GM12875 (cell line): ENCODE data around the gene TSPAN33.

ENCODE experiments used
- H3K4me3 ChIP-seq: one replicate; pipeline ENCODE4 v1.5.1; 2011; ENCODE audit warnings: low read depth, low read length, control low read depth
- TF ChIP-seq, protein P1 (sequence below): IDR thresholded peaks from 2 replicates; pipeline ENCODE4 v1.5.1; 2011; ENCODE audit warnings: low read depth, mild to moderate bottlenecking, control low read depth, inconsistent platforms, low read length, moderate library complexity, borderline replicate concordance; ENCODE audit not compliant: insufficient read depth

TSPAN33 gene

GRCh38 chr7:129202058-129202777 lies 57.7 kb downstream of the TSPAN33 start:
- H3K4me3 ChIP-seq: no peak overlapping the region
- TF ChIP-seq, protein P1, sequence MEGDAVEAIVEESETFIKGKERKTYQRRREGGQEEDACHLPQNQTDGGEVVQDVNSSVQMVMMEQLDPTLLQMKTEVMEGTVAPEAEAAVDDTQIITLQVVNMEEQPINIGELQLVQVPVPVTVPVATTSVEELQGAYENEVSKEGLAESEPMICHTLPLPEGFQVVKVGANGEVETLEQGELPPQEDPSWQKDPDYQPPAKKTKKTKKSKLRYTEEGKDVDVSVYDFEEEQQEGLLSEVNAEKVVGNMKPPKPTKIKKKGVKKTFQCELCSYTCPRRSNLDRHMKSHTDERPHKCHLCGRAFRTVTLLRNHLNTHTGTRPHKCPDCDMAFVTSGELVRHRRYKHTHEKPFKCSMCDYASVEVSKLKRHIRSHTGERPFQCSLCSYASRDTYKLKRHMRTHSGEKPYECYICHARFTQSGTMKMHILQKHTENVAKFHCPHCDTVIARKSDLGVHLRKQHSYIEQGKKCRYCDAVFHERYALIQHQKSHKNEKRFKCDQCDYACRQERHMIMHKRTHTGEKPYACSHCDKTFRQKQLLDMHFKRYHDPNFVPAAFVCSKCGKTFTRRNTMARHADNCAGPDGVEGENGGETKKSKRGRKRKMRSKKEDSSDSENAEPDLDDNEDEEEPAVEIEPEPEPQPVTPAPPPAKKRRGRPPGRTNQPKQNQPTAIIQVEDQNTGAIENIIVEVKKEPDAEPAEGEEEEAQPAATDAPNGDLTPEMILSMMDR: no peak

GRCh38 chr7:129203050-129203741 lies 58.7 kb downstream of the TSPAN33 start:
- no peak overlapping the region for H3K4me3 ChIP-seq
- TF ChIP-seq, protein P1: no peak

DNA sequence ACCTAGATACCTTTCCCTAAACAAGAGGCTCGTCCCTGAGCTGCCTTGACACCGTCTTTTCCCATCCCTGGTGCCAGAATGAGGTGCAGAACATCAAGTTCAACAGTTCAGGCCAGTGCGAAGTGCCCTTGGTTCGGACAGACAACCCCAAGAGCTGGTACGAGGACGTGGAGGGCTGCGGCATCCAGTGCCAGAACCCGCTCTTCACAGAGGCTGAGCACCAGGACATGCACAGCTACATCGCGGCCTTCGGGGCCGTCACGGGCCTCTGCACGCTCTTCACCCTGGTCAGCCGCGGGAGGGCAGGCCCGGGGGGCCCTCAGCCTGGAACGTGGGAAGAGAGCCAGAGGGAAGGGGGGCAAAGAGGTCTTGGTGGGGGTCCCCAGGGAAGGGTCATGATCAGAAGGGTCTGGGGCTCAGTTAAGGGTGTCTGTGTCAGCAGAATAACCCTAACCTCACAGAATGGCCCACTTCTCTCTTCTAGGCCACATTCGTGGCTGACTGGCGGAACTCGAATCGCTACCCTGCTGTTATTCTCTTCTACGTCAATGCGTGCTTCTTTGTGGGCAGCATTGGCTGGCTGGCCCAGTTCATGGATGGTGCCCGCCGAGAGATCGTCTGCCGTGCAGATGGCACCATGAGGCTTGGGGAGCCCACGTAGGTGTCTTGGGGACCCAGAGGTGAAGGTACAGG lies 60.8 kb downstream of the TSPAN33 start:
- TF ChIP-seq, protein P1: no peak
- no peak overlapping the region for H3K4me3 ChIP-seq

GRCh38 chr7:129205987-129206785 lies 61.7 kb downstream of the TSPAN33 start:
- no peak overlapping the region for H3K4me3 ChIP-seq
- TF ChIP-seq, protein P1: no peak

DNA sequence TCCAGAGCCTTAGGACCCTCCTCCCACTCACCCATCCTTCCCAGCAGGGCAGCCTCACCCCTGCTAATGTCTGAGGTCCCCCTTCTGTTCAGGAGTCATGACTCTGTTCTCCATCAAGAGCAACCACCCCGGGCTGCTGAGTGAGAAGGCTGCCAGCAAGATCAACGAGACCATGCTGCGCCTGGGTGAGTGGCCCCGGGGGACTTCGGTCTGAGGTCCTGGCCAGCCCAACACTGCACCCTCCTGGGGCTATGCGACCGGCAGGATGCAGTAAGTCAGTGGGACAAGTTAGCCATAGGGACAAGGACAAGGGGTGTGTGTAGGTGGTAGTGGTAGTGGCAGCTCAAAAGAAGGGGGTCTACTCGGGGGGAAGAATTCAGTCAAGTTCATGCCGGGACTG lies 64.2 kb downstream of the TSPAN33 start:
- no peak overlapping the region for H3K4me3 ChIP-seq
- TF ChIP-seq, protein P1: no peak; the same call in 1 of the 2 replicates

- no peak overlapping the region for H3K4me3 ChIP-seq
- TF ChIP-seq, protein P1: no peak
Measured at GRCh38 chr7:129209067-129209926, 64.8 kb downstream of the TSPAN33 start.
